Measurements from ENCODE around the gene SPEN. TPM values are rescaled to one million over a fixed set of nuclear protein-coding genes. Genes with fewer than 3 reads are reported as not detected.
A peak's percentile ranks its signal among the peaks of the same experiment; 100 is the strongest.

Gene SPEN
- total RNA-seq, 2 experiments from 2014 or later = 73.5 to 76.7 TPM

DNA sequence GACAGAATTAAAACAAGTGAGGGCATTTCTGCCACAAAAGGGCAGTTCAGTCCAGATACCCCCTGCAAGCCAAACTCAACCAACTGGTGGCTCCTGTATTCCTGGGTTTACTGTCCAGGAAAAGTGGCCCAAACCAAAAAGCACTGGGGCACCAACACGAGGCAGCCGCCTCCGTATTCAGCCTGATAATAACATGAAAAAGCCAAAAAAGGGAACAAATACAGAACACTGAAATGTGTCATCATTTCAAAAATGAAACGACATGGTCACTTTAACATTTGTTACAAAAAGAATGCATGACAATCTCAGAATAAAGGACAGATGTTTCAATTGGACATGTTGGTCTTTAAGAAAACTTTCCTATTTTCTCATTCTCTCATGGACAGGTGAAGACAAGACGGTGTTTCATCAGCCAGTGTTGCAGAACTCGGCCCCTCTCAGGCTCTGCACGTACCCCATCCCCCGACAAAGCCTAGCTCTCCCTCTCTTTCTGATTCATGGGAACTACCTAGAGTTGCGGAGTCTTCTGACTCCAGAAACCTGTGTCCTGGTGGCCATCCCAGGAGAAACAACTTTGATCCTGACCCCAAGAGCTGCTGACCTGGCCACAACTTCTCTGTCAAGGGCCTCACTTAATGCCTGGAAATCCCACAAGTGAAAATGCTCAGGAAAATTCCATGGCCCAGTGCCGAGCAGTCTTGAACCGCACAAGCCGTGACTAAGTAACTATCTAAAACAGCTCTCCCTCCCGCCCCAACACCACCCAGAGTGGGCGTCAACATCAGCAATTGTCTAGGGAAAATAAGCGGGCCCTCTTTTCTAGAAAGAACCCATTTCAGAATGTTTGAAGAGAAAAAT is 101.3 kb downstream of the SPEN start:
- H3K36me3 ChIP-seq (ENCODE audit: insufficient read depth, low read length) = peaks cover 45% of the 10 kb centered on the region
- intact Hi-C loops (cut with DNase I, micrococcal nuclease) = no loop called here
- peaks cover 63% of the 10 kb centered on the region for H3K4me1 ChIP-seq (ENCODE audit: insufficient read depth, low read length)
- ChIA-PET CTCF (interaction anchor here (1.2 to 1.6 kb wide), 5 partner anchors 10 to 133 kb away, joined by 4 to 5 read pairs (median 4); partner anchors contain the start of gene ZBTB17), POLR2A (interaction anchor here (1.0 to 1.8 kb wide), 4 partner anchors 10 to 101 kb away, joined by 3 to 5 read pairs (median 4); partner anchors contain the start of genes SPEN and ZBTB17)
- H3K27ac Mint-ChIP-seq = peak overlapping the region; percentile 98
- peak overlapping the region; percentile 47 to 89 for H3K27ac ChIP-seq (ENCODE audit: low read depth in 1 of 2, low read length in 2 of 2)
- peak in 1 of 14 experiments; percentile 19 for DNase-seq
- peak overlapping the region; percentile 83 for H3K4me3 Mint-ChIP-seq
- H3K9me3 ChIP-seq (ENCODE audit: control insufficient read depth in 1 of 2, insufficient read depth in 1 of 2, low read length in 2 of 2) = no peaks in the 10 kb centered on the region
- no peaks in the 10 kb centered on the region for H3K27me3 ChIP-seq (ENCODE audit: control insufficient read depth in 1 of 2, insufficient read depth in 2 of 2, low read length in 2 of 2)
- H3K9me3 Mint-ChIP-seq = no peaks in the 10 kb centered on the region
- peaks cover 48% of the 10 kb centered on the region for H3K36me3 Mint-ChIP-seq (ENCODE audit: low read depth)
- peak overlapping the region; percentile 35 for H3K4me3 ChIP-seq (ENCODE audit: low read length)
- peaks cover 54% of the 10 kb centered on the region for H3K4me1 Mint-ChIP-seq (ENCODE audit: low read depth)
- no peaks in the 10 kb centered on the region for H3K27me3 Mint-ChIP-seq
- TF ChIP-seq CTCF (IDR thresholded peaks at IDR 0.05) = no peak
- ATAC-seq (ENCODE audit: poor library complexity) = peak; percentile 4

- CTCF ChIA-PET = interaction anchor here (1.2 to 1.6 kb wide), 5 partner anchors 10 to 134 kb away, joined by 4 to 5 read pairs (median 4); partner anchors contain the start of gene ZBTB17
- peaks cover 44% of the 10 kb centered on the region for H3K36me3 ChIP-seq (ENCODE audit: insufficient read depth, low read length)
- peak overlapping the region; percentile 35 for H3K4me3 ChIP-seq (ENCODE audit: low read length)
- POLR2A ChIA-PET = interaction anchor here (1.0 to 1.8 kb wide), 5 partner anchors 9 to 116 kb away, joined by 3 to 6 read pairs (median 5); partner anchors contain the start of genes SPEN and ZBTB17
- Mint-ChIP-seq H3K27ac (peak overlapping the region; percentile 98), H3K4me1 (ENCODE audit: low read depth) (peaks cover 61% of the 10 kb centered on the region), H3K4me3 (peak overlapping the region; percentile 83), H3K9me3 (no peaks in the 10 kb centered on the region), H3K36me3 (ENCODE audit: low read depth) (peaks cover 48% of the 10 kb centered on the region), H3K27me3 (no peaks in the 10 kb centered on the region)
- peaks cover 71% of the 10 kb centered on the region for H3K4me1 ChIP-seq (ENCODE audit: insufficient read depth, low read length)
- peak overlapping the region; percentile 77 to 89 for H3K27ac ChIP-seq (ENCODE audit: low read depth in 1 of 2, low read length in 2 of 2)
- intact Hi-C loops (cut with DNase I, micrococcal nuclease) = no loop called here
- no peaks in the 10 kb centered on the region for H3K27me3 ChIP-seq (ENCODE audit: control insufficient read depth in 1 of 2, insufficient read depth in 2 of 2, low read length in 2 of 2)
- peak; percentile 60 to 99 (median 80) for DNase-seq
- no peak for TF ChIP-seq CTCF (IDR thresholded peaks at IDR 0.05)
- peak; percentile 88 for ATAC-seq (ENCODE audit: poor library complexity)
- H3K9me3 ChIP-seq (ENCODE audit: control insufficient read depth in 1 of 2, insufficient read depth in 1 of 2, low read length in 2 of 2) = no peaks in the 10 kb centered on the region
Observed at GRCh38 chr1:15949453-15950245, 102.1 kb downstream of the SPEN start.

DNA sequence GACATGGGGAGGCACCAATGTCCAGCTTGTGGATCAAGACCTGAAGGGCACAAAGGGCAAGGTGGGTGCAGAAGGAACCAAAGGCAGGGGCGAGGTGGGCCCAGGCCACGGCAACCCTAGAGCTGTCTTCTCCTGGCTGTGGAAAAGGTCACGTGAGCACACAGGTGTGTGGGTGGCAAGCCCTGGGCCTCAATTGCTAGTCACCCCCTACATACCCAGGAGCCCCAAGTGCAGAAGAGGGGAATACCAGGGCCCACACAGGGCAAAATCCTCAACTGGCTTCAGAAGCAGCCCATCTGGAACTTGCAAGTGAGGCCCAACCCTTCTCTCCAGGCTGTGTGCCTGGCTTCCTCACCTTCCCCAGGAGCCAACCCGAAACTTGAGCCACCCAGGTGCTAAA is 102.8 kb downstream of the SPEN start:
- no peak for TF ChIP-seq CTCF (IDR thresholded peaks at IDR 0.05)
- Histone ChIP-seq H3K27me3 (ENCODE audit: control insufficient read depth in 1 of 2, insufficient read depth in 2 of 2, low read length in 2 of 2) (no peaks in the 10 kb centered on the region), H3K4me1 (ENCODE audit: insufficient read depth, low read length) (peaks cover 73% of the 10 kb centered on the region), H3K27ac (ENCODE audit: low read depth in 1 of 2, low read length in 2 of 2) (peak overlapping the region; percentile 77 to 89), H3K9me3 (ENCODE audit: control insufficient read depth in 1 of 2, insufficient read depth in 1 of 2, low read length in 2 of 2) (no peaks in the 10 kb centered on the region), H3K4me3 (ENCODE audit: low read length) (peak overlapping the region; percentile 35), H3K36me3 (ENCODE audit: insufficient read depth, low read length) (peaks cover 38% of the 10 kb centered on the region)
- Mint-ChIP-seq H3K36me3 (ENCODE audit: low read depth) (peaks cover 43% of the 10 kb centered on the region), H3K27me3 (no peaks in the 10 kb centered on the region), H3K27ac (peak overlapping the region; percentile 98), H3K4me1 (ENCODE audit: low read depth) (peaks cover 65% of the 10 kb centered on the region), H3K9me3 (no peaks in the 10 kb centered on the region), H3K4me3 (peak overlapping the region; percentile 48)
- CTCF ChIA-PET = interaction anchor here (1.2 to 1.5 kb wide), 3 partner anchors 9 to 135 kb away, joined by 4 to 5 read pairs (median 4); partner anchors contain the start of gene ZBTB17
- intact Hi-C loops (cut with DNase I, micrococcal nuclease) = no loop called here
- no peak for ATAC-seq (ENCODE audit: poor library complexity)
- POLR2A ChIA-PET = interaction anchor here (1.1 to 1.2 kb wide), 2 partner anchors 101 to 116 kb away, joined by 3 to 6 read pairs; no protein-coding TSS in a partner anchor
- peak in 2 of 14 experiments; percentile 43 to 59 for DNase-seq
